HCT116 (cell line): ENCODE measurements around the gene FAM171A1.

Source experiments
- POLR2A ChIP-seq: IDR thresholded peaks from 2 replicates; pipeline ENCODE4 v1.7.0; 2011; ENCODE audit warnings: borderline replicate concordance; ENCODE audit not compliant: insufficient read depth, insufficient read length; ENCODE audit errors: extremely low read depth
- POLR2AphosphoS5 ChIP-seq: IDR thresholded peaks from 2 replicates; pipeline ENCODE4 v1.6.1; 2011; ENCODE audit warnings: mild to moderate bottlenecking, low read depth, low read length, moderate library complexity
- SIN3A ChIP-seq: IDR thresholded peaks from 2 replicates; pipeline ENCODE4 v1.6.1; 2012; ENCODE audit warnings: low read depth
- TCF7L2 ChIP-seq: IDR thresholded peaks from 2 replicates; pipeline ENCODE4 v1.7.0; 2011; ENCODE audit warnings: borderline replicate concordance, inconsistent platforms; ENCODE audit not compliant: insufficient read depth, insufficient read length; ENCODE audit errors: extremely low read depth
- YY1 ChIP-seq: IDR thresholded peaks from 2 replicates; pipeline ENCODE4 v1.6.1; 2011; ENCODE audit warnings: low read length, low read depth, moderate library complexity, mild to moderate bottlenecking; ENCODE audit not compliant: insufficient replicate concordance; ENCODE audit errors: extremely low read depth
- ZNF274 ChIP-seq: fragments of 200-500 bp; sonication (Bioruptor generic); IDR thresholded peaks from 2 replicates; pipeline ENCODE4 v1.6.1; 2014; ENCODE audit warnings: mild to moderate bottlenecking, low read depth, low read length, inconsistent platforms
- TF ChIP-seq, protein P1 (sequence below), 3 experiments: fragments of 200-600 bp in 1 of 3; sonication (generic) in 1 of 3; IDR thresholded peaks in 2 of 3; conservative IDR thresholded peaks in 1 of 3; 2 replicates each; pipeline ENCODE4 v1.5.1; 2012 to 2017; ENCODE audit warnings: low read depth in 2 of 3, low read length in 2 of 3, antibody characterized with exemption in 1 of 3, borderline replicate concordance in 1 of 3, control low read depth in 1 of 3, mild to moderate bottlenecking in 1 of 3, mixed read lengths in 1 of 3, mixed run types in 1 of 3, moderate library complexity in 1 of 3; ENCODE audit not compliant: insufficient read depth in 1 of 3
- TF ChIP-seq, protein P2 (sequence below): IDR thresholded peaks from 2 replicates; pipeline ENCODE4 v1.6.1; 2011; ENCODE audit warnings: mild to moderate bottlenecking, low read length, moderate library complexity; ENCODE audit not compliant: insufficient replicate concordance; ENCODE audit errors: extremely low read depth
- TF ChIP-seq, protein P3 (sequence below): IDR thresholded peaks from 2 replicates; pipeline ENCODE4 v1.6.1; 2012; ENCODE audit warnings: low read depth

DNA sequence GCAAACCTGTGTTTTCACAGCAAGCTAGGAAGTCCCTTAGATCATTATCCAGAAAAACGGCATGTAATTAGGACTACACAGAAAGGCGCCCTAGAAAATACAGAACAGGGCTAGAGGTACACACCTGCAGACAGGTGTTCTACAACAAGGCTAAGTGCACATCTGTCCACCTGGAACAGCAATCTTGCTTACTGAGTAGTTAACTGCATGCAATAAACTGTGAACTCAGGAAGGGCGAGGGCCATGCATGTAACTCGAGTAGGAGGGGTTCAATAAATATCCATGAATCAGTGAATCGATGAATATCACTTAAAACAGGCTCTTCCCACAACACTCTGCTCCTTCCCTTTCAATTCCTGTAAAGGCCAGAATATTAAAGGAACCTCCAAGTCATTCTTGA is 22.0 kb downstream of the FAM171A1 start:
- TF ChIP-seq POLR2A, result no peak
- no peak for TF ChIP-seq POLR2AphosphoS5
- TF ChIP-seq, protein P1, sequence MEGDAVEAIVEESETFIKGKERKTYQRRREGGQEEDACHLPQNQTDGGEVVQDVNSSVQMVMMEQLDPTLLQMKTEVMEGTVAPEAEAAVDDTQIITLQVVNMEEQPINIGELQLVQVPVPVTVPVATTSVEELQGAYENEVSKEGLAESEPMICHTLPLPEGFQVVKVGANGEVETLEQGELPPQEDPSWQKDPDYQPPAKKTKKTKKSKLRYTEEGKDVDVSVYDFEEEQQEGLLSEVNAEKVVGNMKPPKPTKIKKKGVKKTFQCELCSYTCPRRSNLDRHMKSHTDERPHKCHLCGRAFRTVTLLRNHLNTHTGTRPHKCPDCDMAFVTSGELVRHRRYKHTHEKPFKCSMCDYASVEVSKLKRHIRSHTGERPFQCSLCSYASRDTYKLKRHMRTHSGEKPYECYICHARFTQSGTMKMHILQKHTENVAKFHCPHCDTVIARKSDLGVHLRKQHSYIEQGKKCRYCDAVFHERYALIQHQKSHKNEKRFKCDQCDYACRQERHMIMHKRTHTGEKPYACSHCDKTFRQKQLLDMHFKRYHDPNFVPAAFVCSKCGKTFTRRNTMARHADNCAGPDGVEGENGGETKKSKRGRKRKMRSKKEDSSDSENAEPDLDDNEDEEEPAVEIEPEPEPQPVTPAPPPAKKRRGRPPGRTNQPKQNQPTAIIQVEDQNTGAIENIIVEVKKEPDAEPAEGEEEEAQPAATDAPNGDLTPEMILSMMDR (IDR thresholded peaks at IDR 0.05 in 2 of 3, conservative IDR thresholded peaks at IDR 0.05 in 1 of 3; ENCODE audit: borderline replicate concordance in 1 of 3, insufficient read depth in 1 of 3, low read depth in 2 of 3, low read length in 2 of 3), result no peak
- TF ChIP-seq, protein P2, sequence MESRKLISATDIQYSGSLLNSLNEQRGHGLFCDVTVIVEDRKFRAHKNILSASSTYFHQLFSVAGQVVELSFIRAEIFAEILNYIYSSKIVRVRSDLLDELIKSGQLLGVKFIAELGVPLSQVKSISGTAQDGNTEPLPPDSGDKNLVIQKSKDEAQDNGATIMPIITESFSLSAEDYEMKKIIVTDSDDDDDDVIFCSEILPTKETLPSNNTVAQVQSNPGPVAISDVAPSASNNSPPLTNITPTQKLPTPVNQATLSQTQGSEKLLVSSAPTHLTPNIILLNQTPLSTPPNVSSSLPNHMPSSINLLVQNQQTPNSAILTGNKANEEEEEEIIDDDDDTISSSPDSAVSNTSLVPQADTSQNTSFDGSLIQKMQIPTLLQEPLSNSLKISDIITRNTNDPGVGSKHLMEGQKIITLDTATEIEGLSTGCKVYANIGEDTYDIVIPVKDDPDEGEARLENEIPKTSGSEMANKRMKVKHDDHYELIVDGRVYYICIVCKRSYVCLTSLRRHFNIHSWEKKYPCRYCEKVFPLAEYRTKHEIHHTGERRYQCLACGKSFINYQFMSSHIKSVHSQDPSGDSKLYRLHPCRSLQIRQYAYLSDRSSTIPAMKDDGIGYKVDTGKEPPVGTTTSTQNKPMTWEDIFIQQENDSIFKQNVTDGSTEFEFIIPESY, result no peak
- TF ChIP-seq SIN3A, result no peak
- no peak for TF ChIP-seq ZNF274
- TF ChIP-seq YY1, result no peak
- TF ChIP-seq, protein P3, sequence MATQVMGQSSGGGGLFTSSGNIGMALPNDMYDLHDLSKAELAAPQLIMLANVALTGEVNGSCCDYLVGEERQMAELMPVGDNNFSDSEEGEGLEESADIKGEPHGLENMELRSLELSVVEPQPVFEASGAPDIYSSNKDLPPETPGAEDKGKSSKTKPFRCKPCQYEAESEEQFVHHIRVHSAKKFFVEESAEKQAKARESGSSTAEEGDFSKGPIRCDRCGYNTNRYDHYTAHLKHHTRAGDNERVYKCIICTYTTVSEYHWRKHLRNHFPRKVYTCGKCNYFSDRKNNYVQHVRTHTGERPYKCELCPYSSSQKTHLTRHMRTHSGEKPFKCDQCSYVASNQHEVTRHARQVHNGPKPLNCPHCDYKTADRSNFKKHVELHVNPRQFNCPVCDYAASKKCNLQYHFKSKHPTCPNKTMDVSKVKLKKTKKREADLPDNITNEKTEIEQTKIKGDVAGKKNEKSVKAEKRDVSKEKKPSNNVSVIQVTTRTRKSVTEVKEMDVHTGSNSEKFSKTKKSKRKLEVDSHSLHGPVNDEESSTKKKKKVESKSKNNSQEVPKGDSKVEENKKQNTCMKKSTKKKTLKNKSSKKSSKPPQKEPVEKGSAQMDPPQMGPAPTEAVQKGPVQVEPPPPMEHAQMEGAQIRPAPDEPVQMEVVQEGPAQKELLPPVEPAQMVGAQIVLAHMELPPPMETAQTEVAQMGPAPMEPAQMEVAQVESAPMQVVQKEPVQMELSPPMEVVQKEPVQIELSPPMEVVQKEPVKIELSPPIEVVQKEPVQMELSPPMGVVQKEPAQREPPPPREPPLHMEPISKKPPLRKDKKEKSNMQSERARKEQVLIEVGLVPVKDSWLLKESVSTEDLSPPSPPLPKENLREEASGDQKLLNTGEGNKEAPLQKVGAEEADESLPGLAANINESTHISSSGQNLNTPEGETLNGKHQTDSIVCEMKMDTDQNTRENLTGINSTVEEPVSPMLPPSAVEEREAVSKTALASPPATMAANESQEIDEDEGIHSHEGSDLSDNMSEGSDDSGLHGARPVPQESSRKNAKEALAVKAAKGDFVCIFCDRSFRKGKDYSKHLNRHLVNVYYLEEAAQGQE, result no peak
- no peak for TF ChIP-seq TCF7L2
